Liver (tissue), 3 donors: ENCODE results near the gene DIS3L2.

Source experiments
- ATF3 ChIP-seq: IDR thresholded peaks from 2 replicates; pipeline ENCODE4 v1.6.1; 2016; ENCODE audit warnings: antibody characterized with exemption
- CTCF ChIP-seq: fragments of 150-350 bp; IDR thresholded peaks from 2 replicates; pipeline ENCODE4 v1.5.1; 2017; ENCODE audit warnings: improper control_type of control experiment, low read depth, low read length; ENCODE audit not compliant: missing input control
- JUND ChIP-seq, 2 donors: IDR thresholded peaks; 2 replicates each; pipeline ENCODE4 v1.6.1; 2016; ENCODE audit warnings: antibody characterized with exemption in 2 of 2
- NR2F2 ChIP-seq: IDR thresholded peaks from 2 replicates; pipeline ENCODE4 v1.6.1; 2016; ENCODE audit warnings: antibody characterized with exemption
- RAD21 ChIP-seq, 2 donors: IDR thresholded peaks; 2 replicates each; pipeline ENCODE4 v1.6.1; 2016; ENCODE audit warnings: antibody characterized with exemption in 2 of 2, mild to moderate bottlenecking in 2 of 2
- REST ChIP-seq: IDR thresholded peaks from 2 replicates; pipeline ENCODE4 v1.6.1; 2016; ENCODE audit warnings: antibody characterized with exemption, mild to moderate bottlenecking
- RXRA ChIP-seq, 2 donors: IDR thresholded peaks; 2 replicates each; pipeline ENCODE4 v1.6.1; 2017 to 2018; ENCODE audit warnings: antibody characterized with exemption in 2 of 2, mild to moderate bottlenecking in 1 of 2
- TAF1 ChIP-seq: conservative IDR thresholded peaks from 2 replicates; pipeline ENCODE4 v1.6.1; 2016; ENCODE audit warnings: antibody characterized with exemption, mild to moderate bottlenecking
- YY1 ChIP-seq: IDR thresholded peaks from 2 replicates; pipeline ENCODE4 v1.6.1; 2016; ENCODE audit warnings: antibody characterized with exemption, mild to moderate bottlenecking
- ZBTB33 ChIP-seq: IDR thresholded peaks from 2 replicates; pipeline ENCODE4 v1.6.1; 2016; ENCODE audit warnings: antibody characterized with exemption
- donor health status: healthy.
- donor health status: healthy.

- TF ChIP-seq ZBTB33 (no peak), CTCF (no peak), TAF1 (no peak), RAD21 (IDR thresholded peaks at IDR 0.05) (no peak), JUND (IDR thresholded peaks at IDR 0.05) (no peak), ATF3 (no peak), NR2F2 (no peak), YY1 (no peak), REST (no peak), RXRA (IDR thresholded peaks at IDR 0.05) (no peak)
These were observed 400.1 kb downstream of the DIS3L2 start for GRCh38 chr2:232361646-232362045.
